SK-N-SH treated with all-trans-retinoic acid at 6 μM for 48 hours (cell line): Measurements from ENCODE around the gene BUD13.

Experiments
- ARNTL ChIP-seq: fragments of 450-650 bp; formaldehyde crosslinking; IDR thresholded peaks from 2 replicates; pipeline ENCODE4 v1.5.0; 2020; ENCODE audit warnings: low read depth, mild to moderate bottlenecking, moderate library complexity, borderline replicate concordance
- PPARA ChIP-seq: fragments of 250-450 bp; sonication (Bioruptor Pico); IDR thresholded peaks from 2 replicates; pipeline ENCODE4 v1.5.0; 2020; ENCODE audit warnings: mild to moderate bottlenecking, borderline replicate concordance
- SNAI2 ChIP-seq: fragments of 250-450 bp; sonication (Bioruptor Pico); IDR thresholded peaks from 2 replicates; pipeline ENCODE4 v1.5.0; 2020; ENCODE audit warnings: mild to moderate bottlenecking, moderate library complexity
- ZC3H10 ChIP-seq: fragments of 250-450 bp; sonication (Bioruptor Pico); IDR thresholded peaks from 2 replicates; pipeline ENCODE4 v1.5.1; 2021; ENCODE audit warnings: mild to moderate bottlenecking, moderate library complexity
- ZFP30 ChIP-seq: fragments of 450-650 bp; formaldehyde crosslinking; IDR thresholded peaks from 2 replicates; pipeline ENCODE4 v1.5.0; 2022; ENCODE audit warnings: mild to moderate bottlenecking, moderate library complexity
- ZNF8 ChIP-seq: fragments of 450-650 bp; formaldehyde crosslinking; IDR thresholded peaks from 2 replicates; pipeline ENCODE4 v1.5.0; 2020; ENCODE audit warnings: mild to moderate bottlenecking, moderate library complexity
- TF ChIP-seq, protein P1 (sequence below): fragments of 250-450 bp; sonication (Bioruptor Pico); IDR thresholded peaks from 2 replicates; pipeline ENCODE4 v1.8.0; 2020; ENCODE audit warnings: mild to moderate bottlenecking, moderate library complexity, borderline replicate concordance

DNA sequence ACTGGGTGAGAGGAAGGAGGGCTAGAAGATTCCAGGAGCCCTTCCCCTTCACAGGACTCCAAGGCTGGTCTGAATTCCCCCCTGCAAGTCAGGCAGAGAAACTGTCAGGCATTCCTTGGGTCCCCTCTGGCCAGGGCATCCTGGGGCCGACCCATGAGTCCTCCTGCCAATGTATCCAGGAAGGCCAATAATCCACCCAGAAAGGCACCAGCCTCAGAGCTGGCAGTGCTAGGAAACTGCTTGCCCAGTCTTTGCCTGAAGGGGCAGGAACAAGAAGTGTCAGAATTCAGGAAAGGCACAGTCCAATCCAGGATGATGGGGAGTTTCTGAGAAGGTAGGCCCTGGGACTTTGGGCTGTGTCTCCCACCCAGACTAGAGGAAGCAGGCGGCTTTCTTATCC is 41.0 kb downstream of the BUD13 start:
- TF ChIP-seq ZC3H10 (CRISPR knock-in tag): no peak
- TF ChIP-seq SNAI2 (CRISPR knock-in tag): no peak
- TF ChIP-seq, protein P1, sequence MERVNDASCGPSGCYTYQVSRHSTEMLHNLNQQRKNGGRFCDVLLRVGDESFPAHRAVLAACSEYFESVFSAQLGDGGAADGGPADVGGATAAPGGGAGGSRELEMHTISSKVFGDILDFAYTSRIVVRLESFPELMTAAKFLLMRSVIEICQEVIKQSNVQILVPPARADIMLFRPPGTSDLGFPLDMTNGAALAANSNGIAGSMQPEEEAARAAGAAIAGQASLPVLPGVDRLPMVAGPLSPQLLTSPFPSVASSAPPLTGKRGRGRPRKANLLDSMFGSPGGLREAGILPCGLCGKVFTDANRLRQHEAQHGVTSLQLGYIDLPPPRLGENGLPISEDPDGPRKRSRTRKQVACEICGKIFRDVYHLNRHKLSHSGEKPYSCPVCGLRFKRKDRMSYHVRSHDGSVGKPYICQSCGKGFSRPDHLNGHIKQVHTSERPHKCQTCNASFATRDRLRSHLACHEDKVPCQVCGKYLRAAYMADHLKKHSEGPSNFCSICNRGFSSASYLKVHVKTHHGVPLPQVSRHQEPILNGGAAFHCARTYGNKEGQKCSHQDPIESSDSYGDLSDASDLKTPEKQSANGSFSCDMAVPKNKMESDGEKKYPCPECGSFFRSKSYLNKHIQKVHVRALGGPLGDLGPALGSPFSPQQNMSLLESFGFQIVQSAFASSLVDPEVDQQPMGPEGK (CRISPR knock-in tag): no peak
- TF ChIP-seq PPARA (CRISPR knock-in tag): no peak
- TF ChIP-seq ZFP30 (CRISPR knock-in tag): no peak
- TF ChIP-seq ARNTL (CRISPR knock-in tag): no peak
- TF ChIP-seq ZNF8 (CRISPR knock-in tag): no peak
